ENCODE measurements around the gene HDAC4. TPM values are rescaled to one million over a fixed set of nuclear protein-coding genes. Genes with fewer than 3 reads are reported as not detected.

HDAC4 gene
- total and polyA plus RNA-seq, 9 of the 15 experiments (the other 6 are each of a cell fraction or from before 2014, with no cell fraction given), result 0.11 to 20.2 (median 4.0) TPM

DNA sequence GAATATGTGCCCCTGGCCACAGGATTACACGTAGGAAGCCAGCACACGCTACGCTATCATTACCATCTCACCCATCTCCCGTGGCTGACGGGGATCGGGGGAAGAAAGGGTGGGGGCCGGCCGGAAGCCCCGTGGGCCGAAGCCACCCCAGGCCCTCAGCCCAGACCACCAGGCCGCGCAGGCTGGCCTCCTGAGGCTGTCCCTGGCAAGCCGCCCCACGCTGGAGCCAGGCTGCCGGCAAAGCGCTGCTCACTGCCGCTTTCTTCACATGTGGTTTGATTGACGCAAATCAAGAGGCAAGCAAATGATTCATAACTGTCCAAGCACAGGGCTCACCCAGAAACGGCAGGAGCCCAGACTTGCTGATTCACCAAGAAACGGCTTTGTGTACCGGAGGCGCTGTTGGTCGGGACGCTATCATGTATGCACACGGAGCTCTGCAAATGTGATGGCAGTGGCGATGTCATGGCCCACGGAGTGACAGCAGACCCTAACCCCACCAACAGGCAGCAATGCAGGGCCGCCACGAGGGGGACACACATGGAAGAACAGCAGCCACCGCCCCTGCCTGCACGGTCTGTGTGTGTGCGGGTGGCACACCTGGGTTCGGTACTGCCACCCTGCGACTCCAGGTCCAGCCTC, 125.7 kb downstream of the HDAC4 start (continued):
- TF ChIP-seq CREB5 (CRISPR knock-in tag; IDR thresholded peaks at IDR 0.05), result no peak
- TF ChIP-seq, protein P1, sequence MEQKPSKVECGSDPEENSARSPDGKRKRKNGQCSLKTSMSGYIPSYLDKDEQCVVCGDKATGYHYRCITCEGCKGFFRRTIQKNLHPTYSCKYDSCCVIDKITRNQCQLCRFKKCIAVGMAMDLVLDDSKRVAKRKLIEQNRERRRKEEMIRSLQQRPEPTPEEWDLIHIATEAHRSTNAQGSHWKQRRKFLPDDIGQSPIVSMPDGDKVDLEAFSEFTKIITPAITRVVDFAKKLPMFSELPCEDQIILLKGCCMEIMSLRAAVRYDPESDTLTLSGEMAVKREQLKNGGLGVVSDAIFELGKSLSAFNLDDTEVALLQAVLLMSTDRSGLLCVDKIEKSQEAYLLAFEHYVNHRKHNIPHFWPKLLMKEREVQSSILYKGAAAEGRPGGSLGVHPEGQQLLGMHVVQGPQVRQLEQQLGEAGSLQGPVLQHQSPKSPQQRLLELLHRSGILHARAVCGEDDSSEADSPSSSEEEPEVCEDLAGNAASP (IDR thresholded peaks at IDR 0.05), result no peak
- TF ChIP-seq, protein P2, sequence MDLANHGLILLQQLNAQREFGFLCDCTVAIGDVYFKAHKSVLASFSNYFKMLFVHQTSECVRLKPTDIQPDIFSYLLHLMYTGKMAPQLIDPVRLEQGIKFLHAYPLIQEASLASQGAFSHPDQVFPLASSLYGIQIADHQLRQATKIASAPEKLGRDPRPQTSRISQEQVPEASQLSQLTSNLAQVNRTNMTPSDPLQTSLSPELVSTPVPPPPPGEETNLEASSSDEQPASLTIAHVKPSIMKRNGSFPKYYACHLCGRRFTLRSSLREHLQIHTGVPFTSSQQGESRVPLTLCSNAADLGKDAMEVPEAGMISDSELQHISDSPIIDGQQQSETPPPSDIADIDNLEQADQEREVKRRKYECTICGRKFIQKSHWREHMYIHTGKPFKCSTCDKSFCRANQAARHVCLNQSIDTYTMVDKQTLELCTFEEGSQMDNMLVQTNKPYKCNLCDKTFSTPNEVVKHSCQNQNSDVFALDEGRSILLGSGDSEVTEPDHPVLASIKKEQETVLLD (IDR thresholded peaks at IDR 0.05), result 0 out of 2 replicates have a peak, but pooled peaks have one; percentile 46
- TF ChIP-seq ZNF23 (CRISPR knock-in tag; IDR thresholded peaks at IDR 0.05), result no peak
- no peak for TF ChIP-seq POLR2AphosphoS2 (IDR thresholded peaks at IDR 0.05; ENCODE audit: low read length)
- TF ChIP-seq, protein P3, sequence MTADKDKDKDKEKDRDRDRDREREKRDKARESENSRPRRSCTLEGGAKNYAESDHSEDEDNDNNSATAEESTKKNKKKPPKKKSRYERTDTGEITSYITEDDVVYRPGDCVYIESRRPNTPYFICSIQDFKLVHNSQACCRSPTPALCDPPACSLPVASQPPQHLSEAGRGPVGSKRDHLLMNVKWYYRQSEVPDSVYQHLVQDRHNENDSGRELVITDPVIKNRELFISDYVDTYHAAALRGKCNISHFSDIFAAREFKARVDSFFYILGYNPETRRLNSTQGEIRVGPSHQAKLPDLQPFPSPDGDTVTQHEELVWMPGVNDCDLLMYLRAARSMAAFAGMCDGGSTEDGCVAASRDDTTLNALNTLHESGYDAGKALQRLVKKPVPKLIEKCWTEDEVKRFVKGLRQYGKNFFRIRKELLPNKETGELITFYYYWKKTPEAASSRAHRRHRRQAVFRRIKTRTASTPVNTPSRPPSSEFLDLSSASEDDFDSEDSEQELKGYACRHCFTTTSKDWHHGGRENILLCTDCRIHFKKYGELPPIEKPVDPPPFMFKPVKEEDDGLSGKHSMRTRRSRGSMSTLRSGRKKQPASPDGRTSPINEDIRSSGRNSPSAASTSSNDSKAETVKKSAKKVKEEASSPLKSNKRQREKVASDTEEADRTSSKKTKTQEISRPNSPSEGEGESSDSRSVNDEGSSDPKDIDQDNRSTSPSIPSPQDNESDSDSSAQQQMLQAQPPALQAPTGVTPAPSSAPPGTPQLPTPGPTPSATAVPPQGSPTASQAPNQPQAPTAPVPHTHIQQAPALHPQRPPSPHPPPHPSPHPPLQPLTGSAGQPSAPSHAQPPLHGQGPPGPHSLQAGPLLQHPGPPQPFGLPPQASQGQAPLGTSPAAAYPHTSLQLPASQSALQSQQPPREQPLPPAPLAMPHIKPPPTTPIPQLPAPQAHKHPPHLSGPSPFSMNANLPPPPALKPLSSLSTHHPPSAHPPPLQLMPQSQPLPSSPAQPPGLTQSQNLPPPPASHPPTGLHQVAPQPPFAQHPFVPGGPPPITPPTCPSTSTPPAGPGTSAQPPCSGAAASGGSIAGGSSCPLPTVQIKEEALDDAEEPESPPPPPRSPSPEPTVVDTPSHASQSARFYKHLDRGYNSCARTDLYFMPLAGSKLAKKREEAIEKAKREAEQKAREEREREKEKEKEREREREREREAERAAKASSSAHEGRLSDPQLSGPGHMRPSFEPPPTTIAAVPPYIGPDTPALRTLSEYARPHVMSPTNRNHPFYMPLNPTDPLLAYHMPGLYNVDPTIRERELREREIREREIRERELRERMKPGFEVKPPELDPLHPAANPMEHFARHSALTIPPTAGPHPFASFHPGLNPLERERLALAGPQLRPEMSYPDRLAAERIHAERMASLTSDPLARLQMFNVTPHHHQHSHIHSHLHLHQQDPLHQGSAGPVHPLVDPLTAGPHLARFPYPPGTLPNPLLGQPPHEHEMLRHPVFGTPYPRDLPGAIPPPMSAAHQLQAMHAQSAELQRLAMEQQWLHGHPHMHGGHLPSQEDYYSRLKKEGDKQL (CRISPR knock-in tag; IDR thresholded peaks at IDR 0.05; ENCODE audit: borderline replicate concordance), result no peak
- no peak for TF ChIP-seq NR2C2 (CRISPR knock-in tag; IDR thresholded peaks at IDR 0.05)
- TF ChIP-seq NR2C2 (tag; IDR thresholded peaks at IDR 0.05), result peak; percentile 21; the same call in 1 of the 2 replicates
- TF ChIP-seq, protein P4, sequence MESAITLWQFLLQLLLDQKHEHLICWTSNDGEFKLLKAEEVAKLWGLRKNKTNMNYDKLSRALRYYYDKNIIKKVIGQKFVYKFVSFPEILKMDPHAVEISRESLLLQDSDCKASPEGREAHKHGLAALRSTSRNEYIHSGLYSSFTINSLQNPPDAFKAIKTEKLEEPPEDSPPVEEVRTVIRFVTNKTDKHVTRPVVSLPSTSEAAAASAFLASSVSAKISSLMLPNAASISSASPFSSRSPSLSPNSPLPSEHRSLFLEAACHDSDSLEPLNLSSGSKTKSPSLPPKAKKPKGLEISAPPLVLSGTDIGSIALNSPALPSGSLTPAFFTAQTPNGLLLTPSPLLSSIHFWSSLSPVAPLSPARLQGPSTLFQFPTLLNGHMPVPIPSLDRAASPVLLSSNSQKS (CRISPR knock-in tag; IDR thresholded peaks at IDR 0.05), result no peak
- TF ChIP-seq ZBED1 (IDR thresholded peaks at IDR 0.05), result no peak
- TF ChIP-seq, protein P5, sequence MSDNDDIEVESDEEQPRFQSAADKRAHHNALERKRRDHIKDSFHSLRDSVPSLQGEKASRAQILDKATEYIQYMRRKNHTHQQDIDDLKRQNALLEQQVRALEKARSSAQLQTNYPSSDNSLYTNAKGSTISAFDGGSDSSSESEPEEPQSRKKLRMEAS (CRISPR knock-in tag; IDR thresholded peaks at IDR 0.05), result peak; percentile 68; the same call in 1 of the 2 replicates
- peak; percentile 78; the same call in 1 of the 2 replicates for TF ChIP-seq ZKSCAN8 (CRISPR knock-in tag; IDR thresholded peaks at IDR 0.05)
- no peak for TF ChIP-seq E2F1 (CRISPR knock-in tag; IDR thresholded peaks at IDR 0.05)
- no peak for TF ChIP-seq RHOXF2B (CRISPR knock-in tag; conservative IDR thresholded peaks at IDR 0.05)
- TF ChIP-seq KAT2B (IDR thresholded peaks at IDR 0.05; ENCODE audit: low read depth, low read length), result no peak
- TF ChIP-seq NCOA6 (IDR thresholded peaks at IDR 0.05), result no peak
